ENCODE measurements around the gene LPAR5. TPM values are rescaled to one million over a fixed set of nuclear protein-coding genes. Genes with fewer than 3 reads are reported as not detected.

Gene LPAR5
- polyA plus RNA-seq, 1 experiment, result not detected

DNA sequence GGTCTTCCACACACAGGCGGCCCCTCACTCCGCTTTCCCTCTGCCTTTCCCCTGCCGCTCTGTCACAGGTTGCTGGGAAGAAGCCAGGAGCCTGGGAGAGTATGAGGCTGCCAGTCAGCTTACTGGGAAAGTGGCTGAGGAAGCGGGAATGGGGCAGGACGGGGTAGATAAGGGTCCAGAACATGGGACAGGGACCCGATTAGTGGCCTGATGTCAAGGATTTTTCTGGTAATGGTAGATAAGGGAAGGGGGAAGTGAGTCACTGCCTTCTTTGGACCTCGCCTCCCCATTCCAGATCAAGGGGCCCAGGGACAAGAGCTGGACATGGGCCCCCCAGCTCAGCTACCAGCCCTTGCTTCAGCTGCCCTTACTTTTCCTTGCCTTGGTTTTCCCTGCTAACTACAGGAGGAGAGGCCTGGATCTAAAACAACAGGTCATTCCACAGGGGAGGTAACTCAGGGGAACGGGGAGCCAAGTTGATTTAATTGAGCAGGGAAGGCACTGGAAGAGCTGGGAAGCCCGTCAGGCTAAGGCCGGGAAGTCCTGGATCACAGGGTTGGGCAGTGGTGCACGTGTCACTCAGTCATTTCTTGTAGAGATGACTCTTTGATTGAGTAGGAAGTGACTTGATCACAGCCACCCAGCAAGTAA is 3.5 kb upstream of the LPAR5 start:
- ChIA-PET POLR2A (no interaction called here), CTCF (interaction anchor here (0.6 kb wide), 1 partner anchor 62 kb away, joined by 5 read pairs; no protein-coding TSS in a partner anchor)
- Histone ChIP-seq H3K27me3 (ENCODE audit: control insufficient read depth, insufficient read depth, low read length) (peaks cover 27% of the 10 kb centered on the region), H3K4me3 (ENCODE audit: low read depth, low read length) (no peak overlapping the region), H3K9me3 (ENCODE audit: control insufficient read depth, insufficient read depth, low read length) (peaks cover 15% of the 10 kb centered on the region), H3K27ac (ENCODE audit: low read depth, low read length) (no peak overlapping the region)
- TF ChIP-seq, protein P1, sequence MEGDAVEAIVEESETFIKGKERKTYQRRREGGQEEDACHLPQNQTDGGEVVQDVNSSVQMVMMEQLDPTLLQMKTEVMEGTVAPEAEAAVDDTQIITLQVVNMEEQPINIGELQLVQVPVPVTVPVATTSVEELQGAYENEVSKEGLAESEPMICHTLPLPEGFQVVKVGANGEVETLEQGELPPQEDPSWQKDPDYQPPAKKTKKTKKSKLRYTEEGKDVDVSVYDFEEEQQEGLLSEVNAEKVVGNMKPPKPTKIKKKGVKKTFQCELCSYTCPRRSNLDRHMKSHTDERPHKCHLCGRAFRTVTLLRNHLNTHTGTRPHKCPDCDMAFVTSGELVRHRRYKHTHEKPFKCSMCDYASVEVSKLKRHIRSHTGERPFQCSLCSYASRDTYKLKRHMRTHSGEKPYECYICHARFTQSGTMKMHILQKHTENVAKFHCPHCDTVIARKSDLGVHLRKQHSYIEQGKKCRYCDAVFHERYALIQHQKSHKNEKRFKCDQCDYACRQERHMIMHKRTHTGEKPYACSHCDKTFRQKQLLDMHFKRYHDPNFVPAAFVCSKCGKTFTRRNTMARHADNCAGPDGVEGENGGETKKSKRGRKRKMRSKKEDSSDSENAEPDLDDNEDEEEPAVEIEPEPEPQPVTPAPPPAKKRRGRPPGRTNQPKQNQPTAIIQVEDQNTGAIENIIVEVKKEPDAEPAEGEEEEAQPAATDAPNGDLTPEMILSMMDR (IDR thresholded peaks at IDR 0.05; ENCODE audit: low read depth, low read length), result no peak
- DNase-seq (ENCODE audit: low read depth, low spot score), result no peak

DNA sequence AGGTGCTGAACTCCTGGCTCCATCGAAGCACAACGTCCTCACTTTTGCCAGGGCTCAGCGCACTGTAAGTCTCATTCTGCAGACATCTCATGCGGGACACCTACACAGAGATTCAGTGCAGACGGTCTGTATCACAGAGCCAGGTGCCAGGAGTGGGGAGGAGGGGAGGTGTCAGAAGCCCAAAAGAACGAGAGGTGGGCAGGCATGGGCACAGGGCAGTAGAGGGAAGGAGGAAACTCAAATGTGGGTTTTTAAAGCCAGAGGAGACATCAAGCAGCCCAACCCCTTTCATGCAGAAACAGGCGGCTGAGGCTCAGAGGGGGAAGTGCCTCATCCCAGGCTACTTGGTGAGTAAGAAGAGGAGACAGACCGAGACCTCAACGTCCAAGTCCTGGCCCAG is 2.5 kb upstream of the LPAR5 start:
- peaks cover 25% of the 10 kb centered on the region for H3K27me3 ChIP-seq (ENCODE audit: control insufficient read depth, insufficient read depth, low read length)
- no peak overlapping the region for H3K4me3 ChIP-seq (ENCODE audit: low read depth, low read length)
- CTCF ChIA-PET, result no interaction called here
- H3K9me3 ChIP-seq (ENCODE audit: control insufficient read depth, insufficient read depth, low read length), result peaks cover 5% of the 10 kb centered on the region
- DNase-seq (ENCODE audit: low read depth, low spot score), result no peak
- TF ChIP-seq, protein P1 (IDR thresholded peaks at IDR 0.05; ENCODE audit: low read depth, low read length), result no peak
- POLR2A ChIA-PET, result no interaction called here
- H3K27ac ChIP-seq (ENCODE audit: low read depth, low read length), result no peak overlapping the region

GRCh38 chr12:6635375-6635855 is 344 bp downstream of the LPAR5 start:
- POLR2A ChIA-PET, result no interaction called here
- TF ChIP-seq, protein P1 (IDR thresholded peaks at IDR 0.05; ENCODE audit: low read depth, low read length), result no peak
- DNase-seq (ENCODE audit: low read depth, low spot score), result no peak
- H3K9me3 ChIP-seq (ENCODE audit: control insufficient read depth, insufficient read depth, low read length), result no peaks in the 10 kb centered on the region; the same call in 1 of the 2 replicates
- CTCF ChIA-PET, result interaction anchor here (1.2 kb wide), 1 partner anchor 49 kb away, joined by 3 read pairs; no protein-coding TSS in a partner anchor
- no peak overlapping the region for H3K27ac ChIP-seq (ENCODE audit: low read depth, low read length)
- no peak overlapping the region for H3K4me3 ChIP-seq (ENCODE audit: low read depth, low read length)
- peaks cover 8% of the 10 kb centered on the region for H3K27me3 ChIP-seq (ENCODE audit: control insufficient read depth, insufficient read depth, low read length)

DNA sequence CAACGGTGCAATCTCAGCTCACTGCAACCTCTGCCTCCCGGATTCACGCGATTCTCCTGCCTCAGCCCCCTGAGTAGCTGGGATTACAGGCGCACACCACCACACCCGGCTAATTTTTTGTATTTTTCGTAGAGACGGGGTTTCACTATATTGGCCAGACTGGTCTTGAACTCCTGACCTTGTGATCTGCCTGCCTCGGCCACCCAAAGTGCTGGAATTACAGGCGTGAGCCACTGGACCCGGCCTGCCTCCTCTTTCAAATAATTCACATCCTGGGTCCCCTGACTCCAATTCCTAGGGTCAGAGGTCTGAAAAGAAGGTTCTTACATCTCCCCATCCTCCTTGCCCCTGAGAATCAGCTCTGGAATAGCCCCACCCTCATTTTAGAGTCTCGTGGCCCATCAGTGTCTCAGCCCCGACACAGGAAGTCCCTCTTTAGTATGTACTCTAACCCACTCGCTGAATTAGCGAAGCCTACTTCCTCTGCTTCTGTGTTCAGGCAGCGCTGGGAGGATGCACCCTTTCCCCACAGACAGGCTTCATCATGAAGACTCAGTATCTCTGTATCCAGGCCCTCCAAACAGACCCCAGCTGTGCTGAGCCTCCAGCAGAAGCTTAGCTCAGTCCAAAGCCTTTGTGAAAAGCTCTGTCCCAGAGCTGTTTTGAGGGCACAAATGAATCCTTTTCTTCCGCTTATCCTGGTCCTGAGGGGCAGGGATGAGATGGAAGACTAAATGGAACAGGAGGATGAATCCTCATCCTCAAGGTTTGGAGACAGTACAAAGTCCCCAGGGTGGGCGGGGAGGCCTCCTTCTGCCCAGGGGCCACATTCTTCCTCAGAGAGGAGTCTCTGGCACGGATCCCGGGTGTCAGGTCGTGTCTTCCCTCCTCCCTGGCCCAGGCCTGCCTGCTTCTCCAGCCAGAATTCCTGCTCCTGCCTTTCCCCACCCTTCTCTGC is 3.5 kb downstream of the LPAR5 start:
- Histone ChIP-seq H3K27me3 (ENCODE audit: control insufficient read depth, insufficient read depth, low read length) (no peaks in the 10 kb centered on the region), H3K27ac (ENCODE audit: low read depth, low read length) (no peak overlapping the region), H3K4me3 (ENCODE audit: low read depth, low read length) (no peak overlapping the region), H3K9me3 (ENCODE audit: control insufficient read depth, insufficient read depth, low read length) (no peaks in the 10 kb centered on the region)
- POLR2A ChIA-PET, result interaction anchor here (0.9 kb wide), 1 partner anchor 121 kb away, joined by 4 read pairs; the partner anchor contains the start of gene MLF2
- no peak for DNase-seq (ENCODE audit: low read depth, low spot score)
- CTCF ChIA-PET, result interaction anchor here (1.0 to 1.1 kb wide), 2 partner anchors 134 to 193 kb away, joined by 3 read pairs; partner anchors contain the start of gene PTMS
- TF ChIP-seq, protein P1 (IDR thresholded peaks at IDR 0.05; ENCODE audit: low read depth, low read length), result no peak
